HL-60 (cell line): Measurements from ENCODE around the gene LTA4H.

Experiments
- DNase-seq, 2 experiments: peaks; one replicate each; pipeline ENCODE4 v3.0.0-alpha.2; 2010 to 2020; ENCODE audit warnings: low read depth in 1 of 2, low spot score in 1 of 2
- H3K27ac ChIP-seq: fragments of 250-450 bp; sonication (Bioruptor Pico); replicated peaks from 2 replicates; pipeline ENCODE4 v1.5.1; 2020; ENCODE audit warnings: mild to moderate bottlenecking, moderate library complexity
- H3K27me3 ChIP-seq: fragments of 250-450 bp; sonication (Bioruptor Pico); 2 replicates; pipeline ENCODE4 v1.5.1; 2021; ENCODE audit warnings: mild to moderate bottlenecking, moderate library complexity; ENCODE audit not compliant: insufficient read depth, poor library complexity, severe bottlenecking
- H3K4me3 ChIP-seq: replicated peaks from 2 replicates; pipeline ENCODE4 v1.5.1; 2011; ENCODE audit warnings: mild to moderate bottlenecking, control low read depth, low read length; ENCODE audit not compliant: insufficient read depth
- CTCF ChIP-seq: IDR thresholded peaks from one replicate; pipeline ENCODE4 v1.5.1; 2011; ENCODE audit warnings: low read length, control low read depth, inconsistent platforms; ENCODE audit not compliant: insufficient read depth
- GABPA ChIP-seq: IDR thresholded peaks from 2 replicates; pipeline ENCODE4 v1.6.1; 2012; ENCODE audit warnings: low read depth
- POLR2AphosphoS5 ChIP-seq: IDR thresholded peaks from 2 replicates; pipeline ENCODE4 v1.6.1; 2012; ENCODE audit warnings: low read depth
- REST ChIP-seq: IDR thresholded peaks from 2 replicates; pipeline ENCODE4 v1.6.1; 2012; ENCODE audit warnings: low read depth; ENCODE audit not compliant: insufficient replicate concordance
- SPI1 ChIP-seq: IDR thresholded peaks from 2 replicates; pipeline ENCODE4 v1.6.1; 2012; ENCODE audit warnings: low read depth, mild to moderate bottlenecking, borderline replicate concordance

The LTA4H gene

GRCh38 chr12:96054244-96054610 lies 18.8 kb upstream of the LTA4H start:
- no peaks in the 10 kb centered on the region for H3K27me3 ChIP-seq
- TF ChIP-seq CTCF (no peak), SPI1 (peak; percentile 31; the same call in 1 of the 2 replicates), REST (no peak)
- H3K4me3 ChIP-seq = no peak overlapping the region
- peak in 1 of 2 experiments; percentile 45 for DNase-seq
- peak overlapping the region; percentile 27 for H3K27ac ChIP-seq

DNA sequence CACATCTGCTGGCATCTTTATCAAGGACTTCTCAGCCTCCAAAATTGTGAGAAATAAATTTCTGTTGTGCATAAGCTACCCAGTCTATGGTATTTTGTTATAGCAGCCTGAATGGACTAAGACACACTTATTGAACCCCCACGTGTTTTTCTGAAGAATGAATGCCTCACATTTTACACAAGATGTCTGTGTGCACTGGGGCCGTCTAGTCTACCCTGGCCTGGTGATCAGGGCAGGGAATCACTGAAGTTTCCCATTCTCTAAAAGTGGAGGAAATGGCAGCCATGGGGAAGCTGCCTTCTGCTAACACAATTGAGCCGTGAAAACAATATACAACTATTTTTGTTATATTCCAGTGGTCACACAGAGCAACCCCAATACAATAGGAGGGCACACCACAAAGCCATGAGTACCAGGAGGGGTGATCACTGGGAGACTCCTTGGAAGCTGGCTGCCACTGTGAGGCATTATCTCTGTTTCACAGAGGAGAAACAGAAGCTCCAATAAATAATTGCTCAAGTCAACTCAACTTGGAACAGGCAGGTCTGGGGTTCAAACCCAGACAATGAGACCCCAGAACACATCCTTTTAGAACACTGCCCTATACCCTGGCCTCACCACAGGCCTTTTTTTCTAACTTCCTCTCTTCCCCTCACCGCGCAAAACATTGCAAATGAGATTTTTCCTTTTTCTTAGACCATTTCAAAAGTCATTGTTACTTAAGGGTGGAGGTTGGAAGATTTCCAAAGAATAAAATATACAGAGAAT lies 18.3 kb upstream of the LTA4H start:
- DNase-seq = peak in 1 of 2 experiments; percentile 54

GRCh38 chr12:96051756-96052485 lies 16.5 kb upstream of the LTA4H start:
- TF ChIP-seq POLR2AphosphoS5 (no peak), GABPA (no peak), SPI1 (no peak), REST (no peak), CTCF (no peak)
- no peak for DNase-seq
- H3K27me3 ChIP-seq = no peaks in the 10 kb centered on the region
- H3K4me3 ChIP-seq = no peak overlapping the region
- no peak overlapping the region for H3K27ac ChIP-seq

More for the DNA sequence above, 18.3 kb upstream of the LTA4H start:
- Histone ChIP-seq H3K27ac (peak overlapping the region; percentile 27), H3K27me3 (no peaks in the 10 kb centered on the region), H3K4me3 (no peak overlapping the region)
- TF ChIP-seq SPI1 = peak; percentile 84; the same call in 1 of the 2 replicates
- no peak for TF ChIP-seq REST
